Measurements from ENCODE around the gene GP1BB. TPM values are rescaled to one million over a fixed set of nuclear protein-coding genes. Genes with fewer than 3 reads are reported as not detected.

The GP1BB gene
- total and polyA plus RNA-seq, 10 of the 15 experiments (the other 5 are each of a cell fraction or from before 2014, with no cell fraction given), result 0.05 to 0.28 (median 0.28) TPM; not detected in 7

GRCh38 chr22:19758896-19759426 is 35.6 kb downstream of the GP1BB start:
- FAIRE-seq (no peak), DNase-seq (ENCODE audit: low read depth, low spot score) (no peak), ATAC-seq (no peak)
- no peak overlapping the region for H3K9ac ChIP-seq (ENCODE audit: control insufficient read depth, insufficient read depth, low read length)
- ChIA-PET RAD21 (ENCODE audit: unreplicated experiment) (no interaction called here), SMC1A (ENCODE audit: uncharacterized antibody, unreplicated experiment) (no interaction called here), CTCF (interaction anchor here (2.2 kb wide), 1 partner anchor 152 kb away, joined by 7 read pairs; no protein-coding TSS in a partner anchor), POLR2A (no interaction called here)
- H3K27ac ChIP-seq (ENCODE audit: control insufficient read depth, insufficient read depth), result no peak overlapping the region
- in situ Hi-C loops (cut with MboI), result no loop called here
- intact Hi-C loops (cut with micrococcal nuclease; ENCODE audit: unreplicated experiment), result no loop called here
- no peaks in the 10 kb centered on the region; the same call in 1 of the 2 replicates for H4K20me1 ChIP-seq (ENCODE audit: control insufficient read depth, insufficient read depth)
- H3K4me1 ChIP-seq (ENCODE audit: control insufficient read depth, insufficient read depth, low read length), result peaks cover 6% of the 10 kb centered on the region
- H3K4me3 ChIP-seq, result no peak overlapping the region
- H3K4me2 ChIP-seq (ENCODE audit: control insufficient read depth, insufficient read depth), result no peak overlapping the region
- BruUV-seq (replicated peaks), result no TSS peak
- H3K36me3 ChIP-seq (ENCODE audit: control insufficient read depth in 2 of 2, insufficient read depth in 2 of 2, low read length in 1 of 2), result no peaks in the 10 kb centered on the region
- WGBS (ENCODE audit: insufficient coverage, insufficient replicate concordance, low lambda C conversion rate, missing lambda C conversion rate), result 13% methylated on average over 13 of the region's 21 CpGs
- peaks cover 18 to 28% of the 10 kb centered on the region in 2 experiments for H3K27me3 ChIP-seq (replicated peaks in 1 of 2; ENCODE audit: control insufficient read depth in 2 of 2, insufficient read depth in 2 of 2, low read length in 1 of 2)
- no peaks in the 10 kb centered on the region for H3K9me3 ChIP-seq (replicated peaks; ENCODE audit: control insufficient read depth, insufficient read depth, low read length)
- TF ChIP-seq TCF3 (IDR thresholded peaks at IDR 0.05; ENCODE audit: borderline replicate concordance, insufficient read depth, low read depth, low read length), result no peak
- TF ChIP-seq SIX5 (IDR thresholded peaks at IDR 0.05; ENCODE audit: low read depth, low read length, severe bottlenecking), result no peak
- TF ChIP-seq SPI1 (IDR thresholded peaks at IDR 0.05; ENCODE audit: borderline replicate concordance, insufficient read depth, low read depth, low read length), result no peak
- no peak for TF ChIP-seq POLR2A (IDR thresholded peaks at IDR 0.05; ENCODE audit: low read depth, low read length)
- no peak for TF ChIP-seq ZNF384 (IDR thresholded peaks at IDR 0.05; ENCODE audit: borderline replicate concordance, low read depth, low read length)
- TF ChIP-seq SMARCA5 (IDR thresholded peaks at IDR 0.05), result no peak
- no peak for TF ChIP-seq NFIC (IDR thresholded peaks at IDR 0.05; ENCODE audit: low read depth, low read length)
- TF ChIP-seq HDGF (IDR thresholded peaks at IDR 0.05), result no peak
- TF ChIP-seq FOXK2 (IDR thresholded peaks at IDR 0.05), result no peak
- no peak for TF ChIP-seq CBX3 (IDR thresholded peaks at IDR 0.05; ENCODE audit: borderline replicate concordance, low read depth)
- H2AFZ ChIP-seq (ENCODE audit: control insufficient read depth, low read depth, low read length), result no peak overlapping the region
- H3K79me2 ChIP-seq (ENCODE audit: control insufficient read depth, insufficient read depth, low read length), result no peaks in the 10 kb centered on the region
